ENCODE measurements around the gene ATP8A1. TPM values are rescaled to one million over a fixed set of nuclear protein-coding genes. Genes with fewer than 3 reads are reported as not detected.

The ATP8A1 gene
- polyA plus RNA-seq, 1 donor from 2014 or later = 45.8 TPM

- H3K9ac ChIP-seq (ENCODE audit: low read length) = no peak overlapping the region
- no peak for TF ChIP-seq POLR2AphosphoS5 (IDR thresholded peaks at IDR 0.05)
- TF ChIP-seq REST (IDR thresholded peaks at IDR 0.05; ENCODE audit: borderline replicate concordance) = no peak
- TF ChIP-seq SMC3 (conservative IDR thresholded peaks at IDR 0.05; ENCODE audit: poor library complexity) = no peak
- no peak for TF ChIP-seq EZH2 (IDR thresholded peaks at IDR 0.05; ENCODE audit: borderline replicate concordance, insufficient read depth, low read length, poor library complexity, severe bottlenecking)
- no peak for TF ChIP-seq EP300 (conservative IDR thresholded peaks at IDR 0.05; ENCODE audit: poor library complexity, severe bottlenecking)
- no peak for TF ChIP-seq TAF1 (IDR thresholded peaks at IDR 0.05; ENCODE audit: low read depth)
- no peak for TF ChIP-seq RAD21 (conservative IDR thresholded peaks at IDR 0.05)
- TF ChIP-seq CTCF (IDR thresholded peaks at IDR 0.05; ENCODE audit: poor library complexity, severe bottlenecking) = no peak
- TF ChIP-seq MXI1 (conservative IDR thresholded peaks at IDR 0.05; ENCODE audit: poor library complexity, severe bottlenecking) = no peak
- H3K27ac ChIP-seq (ENCODE audit: low read length) = no peak overlapping the region
- H4K20me1 ChIP-seq (ENCODE audit: insufficient read depth) = no peaks in the 10 kb centered on the region
- H3K4me2 ChIP-seq (ENCODE audit: low read length) = no peak overlapping the region
- H3K4me3 ChIP-seq (ENCODE audit: low read length) = no peak overlapping the region
- no peaks in the 10 kb centered on the region for H3F3A ChIP-seq (ENCODE audit: insufficient read depth, low read length, poor library complexity, severe bottlenecking)
- H2AFZ ChIP-seq (ENCODE audit: low read depth, low read length) = no peak overlapping the region
- no peaks in the 10 kb centered on the region for H3K79me2 ChIP-seq (replicated peaks; ENCODE audit: insufficient read depth, low read length)
- H3K27me3 ChIP-seq (ENCODE audit: insufficient read depth, low read depth, low read length) = no peaks in the 10 kb centered on the region
- H3K9me3 ChIP-seq (ENCODE audit: low read length) = no peaks in the 10 kb centered on the region
- H3K36me3 ChIP-seq (ENCODE audit: insufficient read depth, low read length) = no peaks in the 10 kb centered on the region
- H3K9me2 ChIP-seq (ENCODE audit: insufficient read depth, low read length) = no peaks in the 10 kb centered on the region
These were observed 56.3 kb downstream of the ATP8A1 start for GRCh38 chr4:42600578-42600977.

GRCh38 chr4:42596918-42597317 lies 60.0 kb downstream of the ATP8A1 start:
- Histone ChIP-seq H3K79me2 (replicated peaks; ENCODE audit: insufficient read depth, low read length) (no peaks in the 10 kb centered on the region), H3K9me3 (ENCODE audit: low read length) (no peaks in the 10 kb centered on the region), H3K36me3 (ENCODE audit: insufficient read depth, low read length) (no peaks in the 10 kb centered on the region), H3K9me2 (ENCODE audit: insufficient read depth, low read length) (no peaks in the 10 kb centered on the region), H2AFZ (ENCODE audit: low read depth, low read length) (no peak overlapping the region), H4K20me1 (ENCODE audit: insufficient read depth) (no peaks in the 10 kb centered on the region), H3K4me3 (ENCODE audit: low read length) (no peak overlapping the region), H3K27ac (ENCODE audit: low read length) (no peak overlapping the region), H3K4me2 (ENCODE audit: low read length) (no peak overlapping the region), H3K27me3 (ENCODE audit: insufficient read depth, low read depth, low read length) (no peaks in the 10 kb centered on the region), H3K9ac (ENCODE audit: low read length) (no peak overlapping the region), H3F3A (ENCODE audit: insufficient read depth, low read length, poor library complexity, severe bottlenecking) (no peaks in the 10 kb centered on the region)
- TF ChIP-seq TAF1 (IDR thresholded peaks at IDR 0.05; ENCODE audit: low read depth) (no peak), SMC3 (conservative IDR thresholded peaks at IDR 0.05; ENCODE audit: poor library complexity) (no peak), REST (IDR thresholded peaks at IDR 0.05; ENCODE audit: borderline replicate concordance) (no peak), MXI1 (conservative IDR thresholded peaks at IDR 0.05; ENCODE audit: poor library complexity, severe bottlenecking) (no peak), EZH2 (IDR thresholded peaks at IDR 0.05; ENCODE audit: borderline replicate concordance, insufficient read depth, low read length, poor library complexity, severe bottlenecking) (no peak), POLR2AphosphoS5 (IDR thresholded peaks at IDR 0.05) (no peak), RAD21 (conservative IDR thresholded peaks at IDR 0.05) (no peak), EP300 (conservative IDR thresholded peaks at IDR 0.05; ENCODE audit: poor library complexity, severe bottlenecking) (no peak), CTCF (IDR thresholded peaks at IDR 0.05; ENCODE audit: poor library complexity, severe bottlenecking) (no peak)
